ENCODE data around the gene EPHA8. TPM values are rescaled to one million over a fixed set of nuclear protein-coding genes. Genes with fewer than 3 reads are reported as not detected.

Gene EPHA8
- total RNA-seq, 4 donors from 2014 or later, result 0.62 TPM; not detected in 3

GRCh38 chr1:22613572-22613918, 50.3 kb downstream of the EPHA8 start:
- 56 to 73% methylated on average over 5 of the region's 5 CpGs for WGBS, 2 donors
- intact Hi-C loops (cut with DNase I; ENCODE audit: low total_unique reads), result no loop called here
- TF ChIP-seq CTCF (IDR thresholded peaks at IDR 0.05), result no peak
- TF ChIP-seq POLR2A (IDR thresholded peaks at IDR 0.05), result no peak
- no peak for DNase-seq (ENCODE audit: low spot score in 2 of 2)
- no peak overlapping the region for H3K4me3 ChIP-seq (ENCODE audit: low read depth, poor library complexity, severe bottlenecking)

- WGBS, 2 donors, result 48 to 57% methylated on average over 5 to 12 of the region's 12 CpGs
- no peak overlapping the region for H3K4me3 ChIP-seq (ENCODE audit: low read depth, poor library complexity, severe bottlenecking)
- intact Hi-C loops (cut with DNase I; ENCODE audit: low total_unique reads), result no loop called here
- no peak for TF ChIP-seq CTCF (IDR thresholded peaks at IDR 0.05)
- TF ChIP-seq POLR2A (IDR thresholded peaks at IDR 0.05), result no peak
- DNase-seq (ENCODE audit: low spot score in 2 of 2), result no peak
Observed at GRCh38 chr1:22613951-22614350, 50.7 kb downstream of the EPHA8 start.

- 67 to 70% methylated on average over 2 of the region's 2 CpGs for WGBS, 2 donors
- intact Hi-C loops (cut with DNase I; ENCODE audit: low total_unique reads), result no loop called here
- H3K4me3 ChIP-seq (ENCODE audit: low read depth, poor library complexity, severe bottlenecking), result no peak overlapping the region
- no peak for TF ChIP-seq CTCF (IDR thresholded peaks at IDR 0.05)
- DNase-seq (ENCODE audit: low spot score in 2 of 2), result no peak
Observed at GRCh38 chr1:22615886-22616285, 52.6 kb downstream of the EPHA8 start.

- DNase-seq (ENCODE audit: low spot score in 2 of 2), result no peak
- intact Hi-C loops (cut with DNase I; ENCODE audit: low total_unique reads), result no loop called here
- TF ChIP-seq POLR2A (IDR thresholded peaks at IDR 0.05) (no peak), CTCF (IDR thresholded peaks at IDR 0.05) (no peak)
- 41 to 68% methylated on average over 5 to 8 of the region's 11 CpGs for WGBS, 2 donors
- no peak overlapping the region for H3K4me3 ChIP-seq (ENCODE audit: low read depth, poor library complexity, severe bottlenecking)
Observed at GRCh38 chr1:22616571-22616970, 53.3 kb downstream of the EPHA8 start.

GRCh38 chr1:22618056-22618455, 54.8 kb downstream of the EPHA8 start:
- 30% methylated on average over 13 to 16 of the region's 16 CpGs for WGBS, 2 donors
- TF ChIP-seq POLR2A (IDR thresholded peaks at IDR 0.05) (no peak), CTCF (IDR thresholded peaks at IDR 0.05) (no peak)
- intact Hi-C loops (cut with DNase I; ENCODE audit: low total_unique reads), result no loop called here
- no peak for DNase-seq (ENCODE audit: low spot score in 2 of 2)
- no peak overlapping the region for H3K4me3 ChIP-seq (ENCODE audit: low read depth, poor library complexity, severe bottlenecking)

- H3K4me3 ChIP-seq (ENCODE audit: low read depth, poor library complexity, severe bottlenecking), result no peak overlapping the region
- intact Hi-C loops (cut with DNase I; ENCODE audit: low total_unique reads), result no loop called here
- TF ChIP-seq CTCF (IDR thresholded peaks at IDR 0.05) (no peak), POLR2A (IDR thresholded peaks at IDR 0.05) (no peak)
- WGBS, 2 donors, result 68 to 69% methylated on average over 7 of the region's 7 CpGs
- no peak for DNase-seq (ENCODE audit: low spot score in 2 of 2)
Observed at GRCh38 chr1:22619252-22619651, 56.0 kb downstream of the EPHA8 start.

Data from lower leg skin (tissue), 4 donors.